ENCODE results near the gene TMEM169. TPM values are rescaled to one million over a fixed set of nuclear protein-coding genes. Genes with fewer than 3 reads are reported as not detected.

Gene TMEM169
- total and polyA plus RNA-seq, 4 donors = 0.42 to 1.9 (median 0.80) TPM

- Histone ChIP-seq H3K27ac (ENCODE audit: low read depth in 1 of 2, low read length in 2 of 2) (no peak overlapping the region), H3K4me1 (ENCODE audit: control insufficient read depth in 4 of 4, insufficient read depth in 4 of 4, low read length in 3 of 4) (peaks cover 7 to 23% (median 18%) of the 10 kb centered on the region in 4 donors), H3K36me3 (ENCODE audit: control insufficient read depth in 4 of 4, insufficient read depth in 3 of 4, low read depth in 1 of 4, low read length in 3 of 4) (peaks cover 19 to 58% (median 33%) of the 10 kb centered on the region in 4 donors), H3K9ac (ENCODE audit: low read depth in 1 of 2, low read length in 2 of 2) (no peak overlapping the region), H3K27me3 (ENCODE audit: control insufficient read depth in 4 of 4, insufficient read depth in 4 of 4, low read length in 3 of 4) (no peaks in the 10 kb centered on the region), H3K9me3 (ENCODE audit: control insufficient read depth in 4 of 4, low read length in 3 of 4) (no peaks in the 10 kb centered on the region), H3K4me3 (ENCODE audit: low read depth in 1 of 3, low read length in 3 of 3) (no peak overlapping the region)
- TF ChIP-seq RXRA (IDR thresholded peaks at IDR 0.05) (no peak), ZBTB33 (IDR thresholded peaks at IDR 0.05) (no peak)
- 89% methylated on average over 3 of the region's 3 CpGs for WGBS
- DNase-seq (ENCODE audit: low spot score) = no peak
Observed at GRCh38 chr2:216119986-216120385, 38.3 kb downstream of the TMEM169 start.

- TF ChIP-seq CTCF (IDR thresholded peaks at IDR 0.05; ENCODE audit: low read depth, low read length, missing input control) (no peak), ZBTB33 (IDR thresholded peaks at IDR 0.05) (no peak), JUND (IDR thresholded peaks at IDR 0.05) (no peak), EGR1 (IDR thresholded peaks at IDR 0.05; ENCODE audit: low read depth in 2 of 2) (no peak), FOXA2 (IDR thresholded peaks at IDR 0.05) (no peak), RXRA (IDR thresholded peaks at IDR 0.05) (no peak), SP1 (IDR thresholded peaks at IDR 0.05) (no peak), FOXA1 (IDR thresholded peaks at IDR 0.05) (no peak), HNF4A (conservative IDR thresholded peaks at IDR 0.05) (no peak), ATF3 (IDR thresholded peaks at IDR 0.05) (no peak), REST (IDR thresholded peaks at IDR 0.05) (no peak), NR2F2 (IDR thresholded peaks at IDR 0.05) (no peak)
- DNase-seq (ENCODE audit: low spot score) = no peak
- no peak overlapping the region for H3K4me3 ChIP-seq (ENCODE audit: low read depth in 1 of 3, low read length in 3 of 3)
- H3K4me1 ChIP-seq (ENCODE audit: control insufficient read depth in 4 of 4, insufficient read depth in 4 of 4, low read length in 3 of 4) = peaks cover 7 to 17% (median 11%) of the 10 kb centered on the region in 4 donors
- H3K36me3 ChIP-seq (ENCODE audit: control insufficient read depth in 4 of 4, insufficient read depth in 3 of 4, low read depth in 1 of 4, low read length in 3 of 4) = peaks cover 22 to 68% (median 41%) of the 10 kb centered on the region in 4 donors
- no peaks in the 10 kb centered on the region for H3K9me3 ChIP-seq (ENCODE audit: control insufficient read depth in 4 of 4, low read length in 3 of 4)
- H3K9ac ChIP-seq (ENCODE audit: low read depth in 1 of 2, low read length in 2 of 2) = no peak overlapping the region
- H3K27ac ChIP-seq (ENCODE audit: low read depth in 1 of 2, low read length in 2 of 2) = no peak overlapping the region
- H3K27me3 ChIP-seq (ENCODE audit: control insufficient read depth in 4 of 4, insufficient read depth in 4 of 4, low read length in 3 of 4) = no peaks in the 10 kb centered on the region
- WGBS = 91% methylated on average over 3 of the region's 3 CpGs
Observed at GRCh38 chr2:216121255-216121654, 39.5 kb downstream of the TMEM169 start.
